Fibroblast of lung (primary cell): Measurements from ENCODE around the gene NECTIN2.
"Not testable (repeated sequence)": the region's sequence is repeated elsewhere in the genome, so short reads cannot be mapped to it uniquely, and the experiment has no call there.

ENCODE experiments used
- CTCF ChIP-seq, 2 donors: IDR thresholded peaks in 1 of 2; conservative IDR thresholded peaks in 1 of 2; 1 replicate in 1 of 2; 2 replicates in 1 of 2; pipeline ENCODE4 v1.5.1; 2011 to 2012; ENCODE audit warnings: low read length in 2 of 2, control low read depth in 1 of 2, inconsistent platforms in 1 of 2, low read depth in 1 of 2, mild to moderate bottlenecking in 1 of 2
- EZH2 ChIP-seq: IDR thresholded peaks from 2 replicates; pipeline ENCODE4 v1.5.1; 2012; ENCODE audit warnings: low read length, control low read depth, mild to moderate bottlenecking; ENCODE audit errors: missing control alignments

GRCh38 chr19:44834399-44834798 lies 11.7 kb upstream of the NECTIN2 start:
- TF ChIP-seq CTCF (conservative IDR thresholded peaks at IDR 0.05 in 1 of 2, IDR thresholded peaks at IDR 0.05 in 1 of 2; ENCODE audit: low read depth in 1 of 2, low read length in 2 of 2); EZH2: not testable (repeated sequence)
